Fibroblast of lung (primary cell): ENCODE measurements around the gene PDX1. TPM values are rescaled to one million over a fixed set of nuclear protein-coding genes. Genes with fewer than 3 reads are reported as not detected.
"Not testable (repeated sequence)": the region's sequence is repeated elsewhere in the genome, so short reads cannot be mapped to it uniquely, and the experiment has no call there.

ENCODE experiments used
- DNase-seq, 2 donors: peaks; one replicate each; pipeline versions ENCODE4 v3.0.0 to v3.0.0-alpha.2; 2010; ENCODE audit warnings: low read depth in 2 of 2
- H2AFZ ChIP-seq: 2 replicates; pipeline ENCODE4 v1.5.1; 2012; ENCODE audit warnings: low read length, control low read depth, inconsistent platforms
- H3K27ac ChIP-seq: 2 replicates; pipeline ENCODE4 v1.5.1; 2011; ENCODE audit warnings: low read length, control low read depth; ENCODE audit not compliant: insufficient read depth
- H3K27me3 ChIP-seq: 2 replicates; pipeline ENCODE4 v1.5.1; 2011; ENCODE audit warnings: mild to moderate bottlenecking, low read length; ENCODE audit not compliant: control insufficient read depth, insufficient read depth
- H3K36me3 ChIP-seq: 2 replicates; pipeline ENCODE4 v1.5.1; 2011; ENCODE audit warnings: low read length; ENCODE audit not compliant: control insufficient read depth, insufficient read depth
- H3K4me1 ChIP-seq: 2 replicates; pipeline ENCODE4 v1.5.1; 2011; ENCODE audit warnings: low read length; ENCODE audit not compliant: control insufficient read depth, insufficient read depth; ENCODE audit errors: extremely low read depth
- H3K4me2 ChIP-seq: 2 replicates; pipeline ENCODE4 v1.5.1; 2011; ENCODE audit warnings: low read length, control low read depth; ENCODE audit not compliant: insufficient read depth; ENCODE audit errors: extremely low read depth
- H3K4me3 ChIP-seq, 4 experiments: fragments of 200-600 bp in 1 of 4; sonication (generic) in 1 of 4; replicated peaks in 1 of 4; 2 replicates each; pipeline ENCODE4 v1.5.1; 2011 to 2016; ENCODE audit warnings: low read length in 4 of 4, low read depth in 3 of 4, mild to moderate bottlenecking in 3 of 4, control low read depth in 2 of 4, inconsistent platforms in 1 of 4, mixed read lengths in 1 of 4; ENCODE audit not compliant: insufficient read depth in 1 of 4; ENCODE audit errors: control extremely low read depth in 1 of 4
- H3K79me2 ChIP-seq: 2 replicates; pipeline ENCODE4 v1.5.1; 2012; ENCODE audit warnings: mild to moderate bottlenecking, low read length, inconsistent platforms; ENCODE audit not compliant: control insufficient read depth, insufficient read depth
- H3K9ac ChIP-seq: 2 replicates; pipeline ENCODE4 v1.5.1; 2011; ENCODE audit warnings: mild to moderate bottlenecking, low read length, control low read depth; ENCODE audit not compliant: insufficient read depth
- H3K9me3 ChIP-seq: 2 replicates; pipeline ENCODE4 v1.5.1; 2012; ENCODE audit warnings: low read depth, low read length; ENCODE audit not compliant: control insufficient read depth, insufficient read depth
- H4K20me1 ChIP-seq: 2 replicates; pipeline ENCODE4 v1.5.1; 2011; ENCODE audit warnings: low read length; ENCODE audit not compliant: control insufficient read depth, insufficient read depth; ENCODE audit errors: extremely low read depth
- CTCF ChIP-seq, 2 donors: IDR thresholded peaks in 1 of 2; conservative IDR thresholded peaks in 1 of 2; 1 replicate in 1 of 2; 2 replicates in 1 of 2; pipeline ENCODE4 v1.5.1; 2011 to 2012; ENCODE audit warnings: low read length in 2 of 2, control low read depth in 1 of 2, inconsistent platforms in 1 of 2, low read depth in 1 of 2, mild to moderate bottlenecking in 1 of 2
- EZH2 ChIP-seq: IDR thresholded peaks from 2 replicates; pipeline ENCODE4 v1.5.1; 2012; ENCODE audit warnings: low read length, control low read depth, mild to moderate bottlenecking; ENCODE audit errors: missing control alignments
- polyA plus RNA-seq, 2 donors: library from polyadenylated mRNA; depleted of rRNA in 1 of 2; stranded (reverse) in 1 of 2; unstranded in 1 of 2; fragments of >200 nt; gene quantifications; 2 replicates each; pipeline ENCODE4 v1.2.1, GENCODE V29; 2011 to 2012; ENCODE audit warnings: missing spikeins in 1 of 2
- total RNA-seq: library from RNA; depleted of rRNA; stranded (reverse); fragments of >200 nt; gene quantifications from 2 replicates; pipeline ENCODE4 v1.2.1, GENCODE V29; 2014

The PDX1 gene
- total and polyA plus RNA-seq, 2 donors (not counting 1 experiment from before 2014, with no cell fraction given) = not detected

GRCh38 chr13:27964206-27964605 is 44.4 kb downstream of the PDX1 start:
- H4K20me1 ChIP-seq, H3K4me2 ChIP-seq, H3K9ac ChIP-seq, H3K36me3 ChIP-seq, H3K9me3 ChIP-seq, DNase-seq, H3K79me2 ChIP-seq, H3K4me1 ChIP-seq, H2AFZ ChIP-seq, H3K27ac ChIP-seq, H3K4me3 ChIP-seq: not testable (repeated sequence)
- TF ChIP-seq EZH2 = peak; percentile 7
- H3K27me3 ChIP-seq = peaks cover 64% of the 10 kb centered on the region

- no peak overlapping the region for H2AFZ ChIP-seq
- H3K36me3 ChIP-seq = no peaks in the 10 kb centered on the region
- H3K27me3 ChIP-seq = peaks cover 67% of the 10 kb centered on the region
- no peaks in the 10 kb centered on the region for H3K4me1 ChIP-seq
- H3K9ac ChIP-seq = no peak overlapping the region
- no peaks in the 10 kb centered on the region for H3K9me3 ChIP-seq
- no peak overlapping the region for H3K27ac ChIP-seq
- no peak for DNase-seq
- no peaks in the 10 kb centered on the region for H3K79me2 ChIP-seq
- H4K20me1 ChIP-seq = no peaks in the 10 kb centered on the region
- H3K4me2 ChIP-seq = no peak overlapping the region
- H3K4me3 ChIP-seq = no peak overlapping the region
- no peak for TF ChIP-seq EZH2
- TF ChIP-seq CTCF (conservative IDR thresholded peaks at IDR 0.05 in 1 of 2, IDR thresholded peaks at IDR 0.05 in 1 of 2; ENCODE audit: low read depth in 1 of 2, low read length in 2 of 2) = no peak
Observed at GRCh38 chr13:27964741-27965323, 45.0 kb downstream of the PDX1 start.

GRCh38 chr13:27965343-27965739 is 45.5 kb downstream of the PDX1 start:
- no peak overlapping the region for H3K27ac ChIP-seq
- no peak for DNase-seq
- no peak overlapping the region for H2AFZ ChIP-seq
- no peak overlapping the region for H3K4me2 ChIP-seq
- no peaks in the 10 kb centered on the region for H3K36me3 ChIP-seq
- TF ChIP-seq CTCF (conservative IDR thresholded peaks at IDR 0.05 in 1 of 2, IDR thresholded peaks at IDR 0.05 in 1 of 2; ENCODE audit: low read depth in 1 of 2, low read length in 2 of 2) (no peak), EZH2 (no peak)
- H3K79me2 ChIP-seq = no peaks in the 10 kb centered on the region
- no peaks in the 10 kb centered on the region for H3K4me1 ChIP-seq
- no peaks in the 10 kb centered on the region for H4K20me1 ChIP-seq
- H3K9me3 ChIP-seq = no peaks in the 10 kb centered on the region
- no peak overlapping the region for H3K4me3 ChIP-seq
- no peak overlapping the region for H3K9ac ChIP-seq
- peaks cover 68% of the 10 kb centered on the region for H3K27me3 ChIP-seq
